Femur (tissue), 1 donor: ENCODE data around the gene TNRC6B.

Source experiments
- DNase-seq: peaks from one replicate; pipeline ENCODE4 v3.0.0-alpha.2; 2017

The TNRC6B gene

DNA sequence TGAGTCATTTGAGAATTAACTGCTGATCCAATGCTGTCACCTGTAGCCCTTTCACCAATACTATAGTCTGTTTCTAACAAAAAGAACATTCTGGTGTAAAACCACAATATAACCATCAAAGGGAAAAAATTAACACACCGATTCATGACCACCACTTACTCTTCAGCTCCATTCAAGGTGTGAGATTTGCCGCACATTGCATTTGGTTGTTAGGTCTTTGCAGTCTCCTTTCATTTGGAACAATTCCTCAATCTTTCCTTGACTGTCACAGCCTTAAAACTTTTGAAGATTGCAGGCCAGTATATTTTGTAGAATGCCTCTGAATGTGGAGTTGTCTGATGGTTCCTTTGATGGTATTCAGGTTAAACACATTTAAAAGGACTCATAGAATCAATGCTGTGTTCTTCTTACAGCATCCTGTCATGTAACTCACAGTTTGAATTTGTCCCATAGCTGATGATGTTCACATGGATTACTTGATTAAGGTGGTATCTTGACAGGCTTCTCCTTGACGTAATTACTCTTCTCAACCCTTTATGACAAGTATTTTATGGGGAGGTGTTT is 63.6 kb downstream of the TNRC6B start:
- no peak for DNase-seq

DNA sequence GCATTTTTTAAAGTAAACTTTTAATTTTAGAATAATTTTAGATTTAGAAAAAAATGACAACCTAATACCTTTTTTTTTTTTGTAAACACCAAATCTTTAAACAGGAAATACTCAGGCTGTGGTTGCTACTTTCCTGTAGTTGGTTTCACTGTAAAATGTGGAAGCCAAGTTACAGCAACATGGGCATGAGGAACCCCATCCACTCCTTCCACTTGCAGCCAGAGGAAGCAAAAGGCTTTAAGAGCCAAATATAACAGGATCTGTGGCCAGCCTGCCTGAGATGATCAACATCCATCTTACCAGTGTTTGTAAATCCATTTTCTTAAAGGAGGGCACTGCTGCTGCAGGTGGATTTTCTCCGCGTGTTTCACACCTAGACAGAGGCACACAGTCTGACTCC is 66.2 kb downstream of the TNRC6B start:
- no peak for DNase-seq

DNA sequence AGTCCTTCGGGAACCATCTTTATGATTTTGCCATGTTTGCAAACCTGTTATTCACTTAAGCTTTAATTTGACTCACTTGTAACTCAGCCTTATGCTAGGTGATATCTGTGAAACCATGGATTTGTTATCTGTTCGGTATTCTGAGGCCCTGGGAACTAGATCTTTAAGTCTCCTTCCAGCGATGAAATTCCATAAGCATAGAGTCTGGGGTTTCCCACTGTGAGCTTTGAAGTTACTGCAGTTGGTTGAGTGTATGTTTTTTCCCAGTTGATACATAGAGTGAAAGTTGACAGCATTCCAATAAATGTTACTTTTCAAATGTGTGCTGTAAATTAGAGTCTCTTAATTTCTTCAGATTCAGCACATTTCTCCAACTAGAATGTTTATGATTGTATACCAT is 66.9 kb downstream of the TNRC6B start:
- no peak for DNase-seq

DNA sequence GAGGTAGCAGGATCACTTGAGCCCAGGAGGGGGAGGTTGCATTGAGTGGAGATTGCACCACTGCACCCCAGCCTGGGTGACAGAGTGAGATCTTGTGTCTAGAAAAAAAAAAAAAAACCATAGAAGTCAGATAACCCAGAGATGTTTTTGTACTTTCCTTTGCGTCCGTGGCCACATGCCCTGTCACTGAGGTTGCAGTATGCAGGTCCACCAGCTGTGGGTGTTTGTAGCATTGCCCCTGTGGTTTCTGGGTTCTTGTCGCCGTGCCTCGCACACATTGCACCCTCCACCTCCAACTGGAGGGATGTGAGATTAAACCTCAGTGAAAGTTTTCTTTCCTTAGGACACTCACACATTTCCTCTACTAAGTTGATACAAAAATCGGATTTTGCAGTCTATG is 70.3 kb downstream of the TNRC6B start:
- DNase-seq, result no peak

DNA sequence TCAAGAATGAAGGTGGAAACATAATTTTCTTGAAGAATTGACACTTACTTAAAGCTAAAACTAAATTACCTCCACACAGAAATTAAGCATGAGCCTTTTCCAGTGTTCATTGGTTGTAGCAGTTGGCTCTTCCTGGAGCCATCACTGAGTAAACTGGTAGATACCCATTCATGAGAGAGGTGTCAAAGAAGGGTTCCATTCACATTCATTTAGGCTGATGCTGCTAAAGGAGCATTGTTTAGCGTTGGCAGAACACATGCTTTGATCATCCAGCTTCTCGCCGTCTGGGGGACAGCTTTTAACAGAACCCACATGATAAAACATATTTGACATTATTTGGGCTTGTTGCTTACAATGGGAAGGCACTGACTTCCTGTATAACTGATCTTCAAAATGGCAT is 71.6 kb downstream of the TNRC6B start:
- no peak for DNase-seq

DNA sequence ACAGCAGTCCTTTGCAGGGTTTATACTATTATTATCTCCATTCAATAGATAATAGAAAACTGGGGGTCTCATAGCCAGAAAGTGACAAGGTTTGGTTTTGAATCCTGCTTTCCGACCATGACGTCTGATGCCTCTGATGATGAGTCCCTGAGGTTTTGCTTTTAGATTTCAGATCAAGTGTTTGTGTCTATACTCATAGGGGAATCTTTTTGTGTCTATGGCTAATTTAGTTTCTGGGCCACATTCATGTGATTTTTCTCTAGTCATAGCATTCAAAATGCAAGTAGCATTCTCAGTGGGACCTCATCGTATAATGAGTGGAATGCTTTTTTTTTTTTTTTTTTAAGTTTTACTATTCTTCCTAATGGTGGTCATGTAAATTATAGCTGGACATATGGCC is 72.9 kb downstream of the TNRC6B start:
- no peak for DNase-seq

DNA sequence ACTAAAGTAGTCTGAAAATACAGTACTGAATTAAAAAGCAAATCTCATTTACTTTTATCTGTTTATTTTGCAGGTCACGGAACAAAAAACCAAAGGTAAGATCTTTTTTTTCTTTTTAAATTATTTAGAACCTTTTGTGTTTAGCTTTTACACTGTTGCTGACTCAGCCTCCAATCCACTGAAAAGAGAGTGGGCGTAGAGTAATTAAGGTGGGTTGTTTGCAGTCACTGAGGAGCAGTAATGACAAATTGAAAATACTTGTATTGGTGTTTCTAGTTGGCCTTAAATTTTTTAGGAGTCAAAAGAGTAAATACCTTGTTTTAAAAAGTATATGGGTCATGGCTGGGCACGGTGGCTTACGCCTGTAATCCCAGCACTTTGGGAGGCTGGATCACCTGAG is 73.4 kb downstream of the TNRC6B start:
- DNase-seq, result no peak

DNA sequence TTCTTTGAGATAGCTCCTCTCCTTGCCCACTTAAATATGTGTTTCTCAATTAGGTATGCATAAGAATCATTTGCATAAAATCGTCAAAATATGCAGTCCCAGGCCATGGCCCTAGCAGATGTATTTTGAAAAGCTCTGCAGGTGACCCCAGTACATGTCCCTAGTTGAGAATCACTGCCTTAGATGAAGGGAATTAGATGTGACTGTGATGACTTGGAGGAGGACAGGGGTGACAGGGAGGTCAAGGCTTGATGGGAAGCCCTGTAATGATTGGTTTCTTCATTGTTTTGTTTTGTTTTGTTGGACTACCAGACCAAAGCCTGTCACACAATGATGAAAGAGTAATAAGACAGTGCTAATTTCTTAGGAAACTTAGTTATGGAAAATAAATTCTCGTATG is 74.4 kb downstream of the TNRC6B start:
- DNase-seq, result no peak

DNA sequence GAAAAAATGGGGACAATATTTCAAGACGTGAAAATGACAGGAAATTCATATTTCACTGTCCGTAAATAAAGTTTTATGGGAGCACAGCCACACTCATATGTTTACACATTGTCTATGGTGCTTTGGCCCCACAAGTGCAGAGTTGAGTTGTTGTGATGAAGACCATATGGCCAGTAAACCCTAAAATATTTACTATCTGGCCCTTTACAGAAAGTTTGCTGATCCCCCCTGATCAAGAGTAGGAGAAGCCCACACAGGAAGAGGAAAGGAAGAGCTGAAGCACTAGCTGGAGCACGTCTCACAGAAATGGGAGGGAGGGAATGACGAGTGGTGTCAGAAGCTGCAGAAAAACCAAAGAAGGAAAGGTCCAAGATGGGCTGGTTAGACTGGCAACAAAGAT is 78.8 kb downstream of the TNRC6B start:
- DNase-seq, result no peak

DNA sequence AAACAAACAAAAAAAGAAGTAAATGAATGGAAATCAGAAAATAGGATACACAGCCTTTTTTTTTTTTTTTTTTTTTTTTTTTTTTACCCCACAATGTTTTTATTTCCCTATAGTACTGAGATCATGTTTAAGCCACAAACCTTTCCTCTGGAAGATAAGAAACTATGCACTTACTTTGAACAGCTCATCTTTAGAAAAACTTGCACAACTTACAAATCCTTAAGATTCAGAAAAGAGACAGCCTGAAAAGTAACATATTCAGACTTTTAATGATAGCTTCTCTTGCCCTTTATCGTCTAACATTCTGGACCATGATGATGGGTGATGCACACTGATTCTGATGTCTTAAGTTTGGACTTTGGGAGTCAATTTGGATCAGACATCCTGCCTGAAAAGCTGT is 80.3 kb downstream of the TNRC6B start:
- DNase-seq, result no peak

DNA sequence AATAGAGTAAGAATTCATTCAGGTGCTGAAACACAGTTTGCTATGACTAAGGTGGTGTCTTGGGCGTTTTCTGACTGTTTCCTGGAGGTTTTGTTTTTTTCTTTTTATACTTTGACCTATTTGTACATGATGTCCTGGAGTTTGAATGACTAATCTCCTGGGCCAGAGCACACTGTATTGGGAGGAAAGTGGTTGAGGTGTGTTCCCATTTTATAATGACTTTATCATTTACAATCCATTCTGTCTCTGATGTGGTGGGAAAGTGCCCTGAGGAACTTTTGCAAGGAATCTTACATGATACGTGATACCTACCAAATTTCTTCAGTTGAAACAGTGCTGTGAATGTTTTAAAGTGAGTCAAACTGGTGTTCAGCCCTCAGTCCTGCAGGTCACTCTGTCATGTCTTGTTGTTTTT is 80.8 kb downstream of the TNRC6B start:
- no peak for DNase-seq

DNA sequence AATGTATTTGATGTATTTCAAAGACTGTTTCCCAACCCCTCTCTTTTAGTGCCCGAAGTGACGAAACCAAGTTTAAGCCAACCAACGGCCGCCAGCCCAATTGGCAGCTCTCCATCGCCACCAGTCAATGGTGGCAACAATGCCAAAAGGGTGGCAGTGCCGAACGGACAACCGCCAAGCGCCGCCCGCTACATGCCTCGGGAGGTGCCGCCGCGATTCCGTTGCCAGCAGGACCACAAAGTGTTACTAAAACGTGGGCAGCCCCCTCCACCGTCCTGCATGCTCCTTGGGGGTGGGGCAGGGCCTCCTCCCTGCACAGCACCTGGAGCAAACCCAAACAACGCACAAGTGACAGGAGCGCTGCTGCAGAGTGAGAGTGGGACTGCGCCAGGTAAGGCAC is 84.1 kb downstream of the TNRC6B start:
- DNase-seq, result no peak

DNA sequence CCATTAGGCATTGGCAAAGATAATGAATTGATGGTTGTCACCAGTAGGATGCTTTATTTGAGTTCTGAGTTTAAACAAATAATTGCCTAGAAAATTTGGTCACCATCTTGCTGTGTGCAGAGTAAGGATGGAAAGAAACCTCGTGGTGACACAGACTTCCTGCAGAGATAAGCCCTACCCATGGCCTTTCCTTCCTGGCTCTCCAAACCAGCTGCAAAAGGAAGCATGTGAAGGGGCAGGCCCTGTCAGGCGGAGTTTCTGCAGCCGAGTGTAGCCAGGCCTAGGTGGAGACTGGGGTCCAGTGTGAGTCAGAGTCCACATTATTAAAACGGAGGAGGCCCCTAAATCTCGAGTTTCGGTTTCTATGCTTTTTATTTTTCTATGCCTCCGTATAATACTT is 85.5 kb downstream of the TNRC6B start:
- DNase-seq, result no peak

DNA sequence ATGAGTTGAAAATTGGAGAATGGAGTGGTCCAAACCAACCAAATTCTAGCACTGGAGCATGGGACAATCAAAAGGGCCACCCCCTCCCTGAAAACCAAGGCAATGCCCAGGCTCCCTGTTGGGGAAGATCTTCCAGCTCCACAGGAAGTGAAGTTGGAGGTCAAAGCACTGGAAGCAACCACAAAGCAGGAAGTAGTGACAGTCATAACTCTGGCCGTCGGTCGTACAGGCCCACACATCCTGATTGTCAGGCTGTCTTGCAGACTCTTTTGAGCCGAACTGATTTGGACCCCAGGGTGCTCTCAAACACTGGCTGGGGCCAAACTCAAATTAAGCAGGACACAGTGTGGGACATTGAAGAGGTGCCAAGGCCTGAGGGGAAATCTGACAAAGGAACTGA is 88.1 kb downstream of the TNRC6B start:
- DNase-seq, result no peak

DNA sequence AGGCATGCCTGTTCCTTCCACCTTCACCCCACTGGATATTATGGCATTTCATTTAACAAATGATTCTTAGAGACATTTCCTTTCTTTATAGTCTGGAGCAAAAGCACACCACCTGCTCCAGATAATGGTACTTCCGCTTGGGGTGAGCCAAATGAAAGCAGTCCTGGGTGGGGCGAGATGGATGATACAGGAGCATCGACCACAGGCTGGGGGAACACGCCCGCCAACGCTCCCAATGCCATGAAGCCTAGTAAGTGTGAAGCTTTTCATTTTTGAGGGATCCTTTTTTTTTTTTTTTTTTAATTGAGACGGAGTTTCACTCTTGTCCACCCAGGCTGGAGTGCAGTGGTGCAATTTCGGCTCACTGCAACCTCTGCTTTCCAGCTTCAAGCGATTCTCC is 92.3 kb downstream of the TNRC6B start:
- no peak for DNase-seq

DNA sequence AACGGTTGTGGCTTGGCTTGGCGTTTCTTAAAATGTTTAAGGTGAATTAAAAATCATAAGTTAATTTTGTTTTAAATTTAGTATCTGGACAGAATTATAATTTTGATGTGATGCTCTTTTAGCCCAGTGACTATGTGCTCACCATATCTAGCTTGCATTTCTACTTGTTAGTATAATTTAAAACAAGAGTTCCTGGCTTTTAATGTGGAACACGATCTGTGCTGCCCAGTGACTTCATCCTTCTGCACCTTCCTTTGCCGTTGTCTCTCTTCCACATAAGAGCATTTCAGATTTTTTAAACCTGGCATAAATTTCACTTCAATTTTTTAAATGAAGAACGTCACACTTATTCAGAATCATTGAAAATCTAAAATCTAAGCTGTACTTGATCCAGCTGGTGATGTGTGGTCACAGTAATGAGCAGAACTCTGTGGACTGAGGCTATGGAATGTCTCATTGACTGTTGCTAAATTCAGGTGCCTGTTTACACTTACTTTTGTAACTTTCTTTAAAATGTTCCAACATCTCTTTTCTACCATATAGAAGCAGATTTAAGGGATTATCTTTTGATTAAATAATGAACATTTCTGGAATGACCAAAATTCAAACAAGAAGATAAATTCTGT is 93.1 kb downstream of the TNRC6B start:
- no peak for DNase-seq

DNA sequence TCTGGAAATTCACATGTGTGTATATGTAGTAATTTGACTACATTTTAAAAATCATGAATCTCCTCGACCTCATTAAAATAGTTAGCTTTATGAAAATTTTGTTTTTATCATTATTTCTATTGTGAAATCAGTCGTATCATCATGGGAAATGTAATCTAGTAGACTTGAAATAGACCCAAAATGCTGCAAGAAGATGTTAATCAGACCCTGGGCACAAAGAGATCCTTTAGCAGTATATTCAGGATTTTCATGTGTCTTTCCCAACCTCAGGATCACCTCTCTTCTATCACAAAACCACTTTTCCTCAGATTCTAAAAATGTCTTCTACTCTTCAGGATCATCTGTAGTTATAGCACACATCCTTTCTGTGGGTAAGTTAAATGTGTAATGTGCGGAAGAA is 93.7 kb downstream of the TNRC6B start:
- no peak for DNase-seq

DNA sequence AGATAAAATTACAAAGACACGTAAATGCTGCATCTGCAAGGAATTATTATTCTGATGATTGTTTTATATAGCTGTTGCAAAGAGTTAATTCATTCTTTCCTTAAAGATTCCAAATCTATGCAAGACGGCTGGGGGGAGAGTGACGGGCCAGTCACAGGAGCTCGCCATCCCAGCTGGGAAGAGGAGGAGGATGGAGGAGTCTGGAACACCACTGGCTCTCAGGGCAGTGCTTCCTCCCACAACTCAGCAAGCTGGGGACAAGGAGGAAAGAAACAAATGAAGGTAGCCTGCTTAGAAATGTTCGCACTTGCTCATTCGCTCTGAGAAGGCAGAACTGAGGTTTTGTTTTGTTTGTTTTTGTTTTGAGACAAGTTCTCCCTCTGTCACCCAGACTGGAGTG is 95.6 kb downstream of the TNRC6B start:
- DNase-seq, result no peak

DNA sequence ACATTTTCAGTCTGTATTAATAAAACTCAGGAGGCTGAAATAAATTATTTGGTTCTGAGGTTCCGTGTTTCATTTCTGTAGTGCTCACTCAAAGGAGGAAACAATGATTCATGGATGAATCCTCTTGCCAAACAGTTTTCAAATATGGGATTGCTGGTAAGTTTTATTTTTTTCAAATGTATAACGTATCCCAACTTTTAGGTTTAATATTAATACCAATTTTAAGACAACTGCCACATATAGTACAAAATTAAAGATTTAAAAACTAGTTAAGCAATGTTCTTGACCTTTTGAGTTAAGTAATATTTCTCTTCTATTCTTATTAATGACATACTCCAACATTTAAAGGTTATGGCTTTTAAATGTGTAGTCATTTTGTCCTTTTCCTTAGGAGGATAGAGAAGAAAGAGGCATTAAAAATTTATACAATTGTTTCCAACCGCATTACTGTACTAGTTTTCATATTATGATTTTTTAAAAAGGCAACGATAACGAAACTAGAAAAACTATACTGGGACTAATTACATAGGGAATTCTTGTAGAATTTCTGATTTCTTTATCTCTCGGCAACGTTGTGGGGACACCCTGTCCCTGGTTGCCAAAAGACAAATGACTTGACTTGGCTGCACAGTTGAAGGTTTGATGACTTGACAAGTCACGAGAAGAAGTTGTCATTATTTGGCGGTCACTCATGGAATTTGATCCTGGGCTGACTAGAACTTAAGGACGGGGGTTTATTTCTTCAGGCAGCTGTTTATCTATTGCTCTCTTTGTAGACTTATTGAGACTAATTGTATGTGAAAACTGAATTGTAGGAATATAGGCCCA is 99.5 kb downstream of the TNRC6B start:
- no peak for DNase-seq

DNA sequence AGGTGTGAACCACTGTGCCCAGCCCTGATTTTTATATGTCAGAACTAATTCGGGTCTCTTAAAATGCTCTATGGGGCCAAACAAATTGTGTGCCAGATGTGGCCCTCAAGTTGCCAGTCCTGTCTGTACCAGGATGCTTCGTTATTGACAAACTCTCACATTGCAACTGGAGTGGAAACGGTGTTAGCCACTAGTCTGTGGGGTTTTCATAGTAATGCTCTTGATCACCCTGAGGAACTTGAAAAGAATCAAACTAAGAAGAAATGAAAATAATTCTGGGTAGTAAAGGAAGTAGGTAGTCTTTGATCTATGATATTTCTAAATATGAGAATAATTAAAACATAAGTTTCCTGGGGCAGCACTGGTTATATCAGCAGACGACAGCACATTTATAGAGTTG is 101.3 kb downstream of the TNRC6B start:
- no peak for DNase-seq

DNA sequence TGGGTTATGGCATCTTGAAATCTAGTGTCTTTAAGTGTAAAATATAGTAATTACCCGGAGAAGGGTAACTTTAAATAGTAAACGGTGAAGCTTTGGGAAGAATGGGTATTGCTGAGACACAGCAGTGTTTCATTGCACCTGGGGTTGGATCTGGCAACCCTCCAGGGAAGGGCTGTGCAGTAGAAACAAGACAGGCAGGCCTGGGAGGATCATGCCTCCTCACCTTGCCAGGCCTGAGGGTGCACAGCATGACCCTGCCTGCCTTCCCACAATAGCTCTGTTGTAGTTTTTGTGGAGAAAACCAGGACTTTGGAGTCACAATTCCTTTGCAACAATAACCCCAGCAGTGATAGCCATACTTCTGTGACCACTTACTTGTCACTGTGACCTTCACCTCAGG is 104.0 kb downstream of the TNRC6B start:
- DNase-seq, result no peak

DNA sequence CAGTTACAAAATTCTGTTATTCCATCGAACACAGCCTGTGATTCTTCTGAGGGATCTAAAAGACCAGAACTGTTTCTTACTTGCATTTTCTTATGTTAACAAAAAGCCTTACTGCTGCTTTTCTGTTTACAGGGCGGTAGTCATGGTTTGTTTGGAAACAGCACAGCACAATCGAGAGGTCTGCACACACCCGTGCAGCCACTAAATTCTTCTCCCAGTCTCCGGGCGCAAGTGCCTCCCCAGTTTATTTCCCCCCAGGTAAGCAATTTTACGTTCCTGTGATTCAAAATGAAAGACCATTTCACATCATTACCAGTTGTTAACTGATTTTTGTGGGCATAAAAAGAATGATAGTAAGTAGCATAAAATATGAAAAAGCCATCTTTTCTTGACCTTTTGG is 107.8 kb downstream of the TNRC6B start:
- DNase-seq, result no peak

DNA sequence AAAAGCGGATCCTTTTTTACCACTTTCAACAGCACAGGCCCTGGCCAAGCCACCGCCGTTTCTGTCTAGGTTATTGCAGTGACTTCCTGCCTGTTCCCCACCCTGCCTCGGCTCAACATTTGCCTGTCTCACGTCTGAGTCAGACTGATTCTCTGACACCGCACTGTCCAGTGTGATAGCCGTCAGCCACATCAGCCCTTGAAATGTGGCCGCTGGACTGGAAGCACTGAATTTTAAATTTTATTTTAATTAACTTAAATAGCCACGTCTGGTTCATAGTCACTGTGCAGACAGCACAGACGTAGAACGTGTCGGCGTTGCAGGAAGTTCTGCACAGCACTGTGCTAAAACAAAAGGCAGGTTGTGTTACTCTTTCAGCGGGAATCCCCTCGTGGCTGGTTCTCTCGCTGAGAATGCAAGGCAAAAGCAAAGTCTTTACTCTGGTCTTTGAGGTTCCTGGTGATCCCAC is 112.3 kb downstream of the TNRC6B start:
- DNase-seq, result no peak

DNA sequence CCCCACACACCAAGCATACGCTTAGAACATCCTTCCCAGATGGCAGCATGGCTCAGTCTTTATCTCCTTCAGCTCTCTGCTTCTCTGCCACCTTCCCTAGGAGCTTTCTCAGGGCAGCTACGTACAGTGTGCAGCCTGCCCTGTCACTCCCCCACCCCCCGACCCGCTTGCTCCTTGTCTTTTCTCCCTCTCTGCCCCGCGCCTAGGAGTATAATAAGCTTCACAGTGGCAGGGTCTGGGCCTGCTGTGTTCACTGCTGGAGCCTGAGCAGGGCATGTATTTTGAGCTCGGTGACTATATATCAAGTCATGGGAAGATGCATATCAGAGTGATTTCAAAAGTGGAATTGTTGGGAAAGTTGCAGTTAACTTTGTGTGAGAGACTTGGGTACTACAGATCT is 112.8 kb downstream of the TNRC6B start:
- no peak for DNase-seq
